Progenitor cell of endocrine pancreas (in vitro differentiated cells): ENCODE measurements around the gene LSR. TPM values are rescaled to one million over a fixed set of nuclear protein-coding genes. Genes with fewer than 3 reads are reported as not detected.
A peak's percentile ranks its signal among the peaks of the same experiment; 100 is the strongest.

Experiments
- DNase-seq: peaks from one replicate; pipeline ENCODE4 v3.0.0; 2021; ENCODE audit warnings: low spot score; ENCODE audit not compliant: unreplicated experiment
- H3K27ac Mint-ChIP-seq: 2 replicates; pipeline ENCODE4 v1.8.0; 2021; ENCODE audit warnings: mild to moderate bottlenecking, moderate library complexity, mixed read lengths
- H3K27me3 Mint-ChIP-seq: 2 replicates; pipeline ENCODE4 v1.8.0; 2021; ENCODE audit warnings: mixed read lengths
- H3K36me3 Mint-ChIP-seq: 2 replicates; pipeline ENCODE4 v1.8.0; 2022; ENCODE audit warnings: mixed read lengths; ENCODE audit not compliant: insufficient read depth
- H3K4me1 Mint-ChIP-seq: 2 replicates; pipeline ENCODE4 v1.8.0; 2021; ENCODE audit warnings: low read depth, mixed read lengths
- H3K4me3 Mint-ChIP-seq: 2 replicates; pipeline ENCODE4 v1.8.0; 2021; ENCODE audit warnings: low read depth, mild to moderate bottlenecking, moderate library complexity, mixed read lengths
- H3K9me3 Mint-ChIP-seq: 2 replicates; pipeline ENCODE4 v1.8.0; 2021; ENCODE audit warnings: low read depth, mixed read lengths
- CTCF ChIP-seq: fragments of 200-600 bp; sonication (generic); IDR thresholded peaks from one replicate; pipeline ENCODE4 v1.5.0; 2021; ENCODE audit warnings: antibody characterized with exemption, mild to moderate bottlenecking; ENCODE audit not compliant: unreplicated experiment
- total RNA-seq: library from RNA; stranded (reverse); gene quantifications from 2 replicates; pipeline ENCODE4 v1.2.1, GENCODE V29; 2021

Gene LSR
- total RNA-seq, 1 donor from 2014 or later = 132 TPM

GRCh38 chr19:35226748-35227147 is 22.1 kb upstream of the LSR start:
- Mint-ChIP-seq H3K27ac (no peak overlapping the region), H3K9me3 (no peaks in the 10 kb centered on the region), H3K4me1 (no peaks in the 10 kb centered on the region), H3K4me3 (no peak overlapping the region), H3K36me3 (no peaks in the 10 kb centered on the region), H3K27me3 (peaks cover 7% of the 10 kb centered on the region)
- DNase-seq = no peak
- TF ChIP-seq CTCF = no peak

GRCh38 chr19:35228177-35228930 is 20.4 kb upstream of the LSR start, which contains the start of gene FAM187B:
TSS of gene FAM187B (minus strand) at chr19:35228739. CDS start at chr19:35228680, 59 bp downstream.
- no peak for DNase-seq
- H3K36me3 Mint-ChIP-seq = no peaks in the 10 kb centered on the region
- H3K4me3 Mint-ChIP-seq = no peak within 1 kb of the TSS
- H3K27ac Mint-ChIP-seq = peak within 1 kb of the TSS; percentile 28
- H3K9me3 Mint-ChIP-seq = no peaks in the 10 kb centered on the region
- H3K4me1 Mint-ChIP-seq = no peaks in the 10 kb centered on the region
- no peak for TF ChIP-seq CTCF
- H3K27me3 Mint-ChIP-seq = peaks cover 7% of the 10 kb centered on the region

- no peaks in the 10 kb centered on the region for H3K36me3 Mint-ChIP-seq
- DNase-seq = no peak
- TF ChIP-seq CTCF = no peak
- H3K27me3 Mint-ChIP-seq = peaks cover 7% of the 10 kb centered on the region
- H3K4me3 Mint-ChIP-seq = no peak overlapping the region
- peak overlapping the region; percentile 44 for H3K27ac Mint-ChIP-seq
- H3K9me3 Mint-ChIP-seq = no peaks in the 10 kb centered on the region
- no peaks in the 10 kb centered on the region for H3K4me1 Mint-ChIP-seq
These were observed 19.2 kb upstream of the LSR start for GRCh38 chr19:35229601-35230000.

GRCh38 chr19:35231956-35232645 is 16.7 kb upstream of the LSR start:
- TF ChIP-seq CTCF = no peak
- no peaks in the 10 kb centered on the region for H3K27me3 Mint-ChIP-seq
- H3K4me1 Mint-ChIP-seq = no peaks in the 10 kb centered on the region
- no peak for DNase-seq
- no peaks in the 10 kb centered on the region for H3K9me3 Mint-ChIP-seq
- no peaks in the 10 kb centered on the region for H3K36me3 Mint-ChIP-seq
- H3K4me3 Mint-ChIP-seq = no peak overlapping the region
- no peak overlapping the region for H3K27ac Mint-ChIP-seq

GRCh38 chr19:35232912-35233311 is 15.9 kb upstream of the LSR start:
- no peak overlapping the region for H3K27ac Mint-ChIP-seq
- no peak for TF ChIP-seq CTCF

More at GRCh38 chr19:35232912-35233311, 15.9 kb upstream of the LSR start:
- Mint-ChIP-seq H3K9me3 (no peaks in the 10 kb centered on the region), H3K27me3 (no peaks in the 10 kb centered on the region), H3K4me1 (no peaks in the 10 kb centered on the region), H3K4me3 (no peak overlapping the region), H3K36me3 (no peaks in the 10 kb centered on the region)
- DNase-seq = no peak
